ENCODE results near the gene ABCC4. TPM values are rescaled to one million over a fixed set of nuclear protein-coding genes. Genes with fewer than 3 reads are reported as not detected.
"Not testable (repeated sequence)": the region's sequence is repeated elsewhere in the genome, so short reads cannot be mapped to it uniquely, and the experiment has no call there.

ABCC4 gene
- total and polyA plus RNA-seq, 9 of the 15 experiments (the other 6 are each of a cell fraction or from before 2014, with no cell fraction given) = 9.4 to 46.1 (median 25.4) TPM

DNA sequence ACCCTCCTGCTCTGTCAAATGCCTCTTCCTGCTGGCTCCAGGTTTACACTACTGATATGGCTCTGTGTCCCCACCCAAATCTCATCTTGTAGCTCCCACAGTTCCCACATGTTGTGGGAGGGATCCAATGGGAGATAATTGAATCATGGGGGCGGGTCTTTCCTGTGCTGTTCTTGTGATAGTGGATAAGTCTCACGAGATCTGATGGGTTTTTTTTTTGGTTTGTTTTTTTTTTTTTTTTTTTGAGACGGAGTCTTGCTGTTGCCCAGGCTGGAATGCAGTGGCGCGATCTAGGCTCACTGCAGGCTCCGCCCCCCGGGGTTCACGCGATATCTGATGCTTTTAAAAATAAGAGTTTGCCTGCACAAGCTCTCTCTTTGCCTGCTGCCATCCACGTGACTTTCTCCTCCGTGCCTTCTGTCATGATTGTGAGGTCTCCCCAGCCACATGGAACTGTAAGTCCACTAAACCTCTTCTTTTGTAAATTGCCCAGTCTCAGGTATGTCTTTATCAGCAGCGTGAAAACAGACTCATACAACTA, 27.6 kb downstream of the ABCC4 start (continued):
- peak; percentile 84 for TF ChIP-seq CBFA2T2 (conservative IDR thresholded peaks at IDR 0.05)
- TF ChIP-seq POLR2AphosphoS5 (IDR thresholded peaks at IDR 0.05; ENCODE audit: control insufficient read depth, insufficient read depth, low read depth, low read length) = 0 out of 2 replicates have a peak, but pooled peaks have one; percentile 48
- peak; percentile 54 for TF ChIP-seq SMARCE1 (IDR thresholded peaks at IDR 0.05)
- peak; percentile 41; the same call in 1 of the 2 replicates for TF ChIP-seq RBFOX2 (IDR thresholded peaks at IDR 0.05; ENCODE audit: low read depth, low read length)
- peak; percentile 23; the same call in 1 of the 2 replicates for TF ChIP-seq FOSL1 (tag; conservative IDR thresholded peaks at IDR 0.05)
- TF ChIP-seq, protein P1, sequence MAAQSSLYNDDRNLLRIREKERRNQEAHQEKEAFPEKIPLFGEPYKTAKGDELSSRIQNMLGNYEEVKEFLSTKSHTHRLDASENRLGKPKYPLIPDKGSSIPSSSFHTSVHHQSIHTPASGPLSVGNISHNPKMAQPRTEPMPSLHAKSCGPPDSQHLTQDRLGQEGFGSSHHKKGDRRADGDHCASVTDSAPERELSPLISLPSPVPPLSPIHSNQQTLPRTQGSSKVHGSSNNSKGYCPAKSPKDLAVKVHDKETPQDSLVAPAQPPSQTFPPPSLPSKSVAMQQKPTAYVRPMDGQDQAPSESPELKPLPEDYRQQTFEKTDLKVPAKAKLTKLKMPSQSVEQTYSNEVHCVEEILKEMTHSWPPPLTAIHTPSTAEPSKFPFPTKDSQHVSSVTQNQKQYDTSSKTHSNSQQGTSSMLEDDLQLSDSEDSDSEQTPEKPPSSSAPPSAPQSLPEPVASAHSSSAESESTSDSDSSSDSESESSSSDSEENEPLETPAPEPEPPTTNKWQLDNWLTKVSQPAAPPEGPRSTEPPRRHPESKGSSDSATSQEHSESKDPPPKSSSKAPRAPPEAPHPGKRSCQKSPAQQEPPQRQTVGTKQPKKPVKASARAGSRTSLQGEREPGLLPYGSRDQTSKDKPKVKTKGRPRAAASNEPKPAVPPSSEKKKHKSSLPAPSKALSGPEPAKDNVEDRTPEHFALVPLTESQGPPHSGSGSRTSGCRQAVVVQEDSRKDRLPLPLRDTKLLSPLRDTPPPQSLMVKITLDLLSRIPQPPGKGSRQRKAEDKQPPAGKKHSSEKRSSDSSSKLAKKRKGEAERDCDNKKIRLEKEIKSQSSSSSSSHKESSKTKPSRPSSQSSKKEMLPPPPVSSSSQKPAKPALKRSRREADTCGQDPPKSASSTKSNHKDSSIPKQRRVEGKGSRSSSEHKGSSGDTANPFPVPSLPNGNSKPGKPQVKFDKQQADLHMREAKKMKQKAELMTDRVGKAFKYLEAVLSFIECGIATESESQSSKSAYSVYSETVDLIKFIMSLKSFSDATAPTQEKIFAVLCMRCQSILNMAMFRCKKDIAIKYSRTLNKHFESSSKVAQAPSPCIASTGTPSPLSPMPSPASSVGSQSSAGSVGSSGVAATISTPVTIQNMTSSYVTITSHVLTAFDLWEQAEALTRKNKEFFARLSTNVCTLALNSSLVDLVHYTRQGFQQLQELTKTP (IDR thresholded peaks at IDR 0.05; ENCODE audit: low read depth in 1 of 2, partially characterized antibody in 2 of 2) = peak in 1 of 2 experiments; percentile 56
- peak; percentile 92 for TF ChIP-seq CBFA2T3 (IDR thresholded peaks at IDR 0.05)
- TF ChIP-seq CC2D1A (IDR thresholded peaks at IDR 0.05) = peak; percentile 96
- TF ChIP-seq, protein P2, sequence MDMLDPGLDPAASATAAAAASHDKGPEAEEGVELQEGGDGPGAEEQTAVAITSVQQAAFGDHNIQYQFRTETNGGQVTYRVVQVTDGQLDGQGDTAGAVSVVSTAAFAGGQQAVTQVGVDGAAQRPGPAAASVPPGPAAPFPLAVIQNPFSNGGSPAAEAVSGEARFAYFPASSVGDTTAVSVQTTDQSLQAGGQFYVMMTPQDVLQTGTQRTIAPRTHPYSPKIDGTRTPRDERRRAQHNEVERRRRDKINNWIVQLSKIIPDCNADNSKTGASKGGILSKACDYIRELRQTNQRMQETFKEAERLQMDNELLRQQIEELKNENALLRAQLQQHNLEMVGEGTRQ (CRISPR knock-in tag; IDR thresholded peaks at IDR 0.05) = peak; percentile 31; the same call in 1 of the 2 replicates
- peak; percentile 45; the same call in 1 of the 2 replicates for TF ChIP-seq HSF4 (CRISPR knock-in tag; IDR thresholded peaks at IDR 0.05; ENCODE audit: borderline replicate concordance)
- TF ChIP-seq BHLHE40 (IDR thresholded peaks at IDR 0.05; ENCODE audit: low read length) = peak; percentile 23; the same call in 1 of the 2 replicates
- TF ChIP-seq L3MBTL2 (IDR thresholded peaks at IDR 0.05) = peak; percentile 70
- peak in 1 of 2 experiments; percentile 73; a peak in 2 of 4 replicates for TF ChIP-seq TEAD1 (CRISPR knock-in tag; IDR thresholded peaks at IDR 0.05)
- TF ChIP-seq POLR2H (tag; IDR thresholded peaks at IDR 0.05; ENCODE audit: low read depth) = peak; percentile 37; the same call in 1 of the 2 replicates
- peak; percentile 66 to 70 for TF ChIP-seq NRF1 (conservative IDR thresholded peaks at IDR 0.05 in 1 of 2, IDR thresholded peaks at IDR 0.05 in 1 of 2)
- peak; percentile 75; the same call in 1 of the 2 replicates for TF ChIP-seq TOE1 (IDR thresholded peaks at IDR 0.05; ENCODE audit: borderline replicate concordance)
- TF ChIP-seq TOE1 (CRISPR knock-in tag; IDR thresholded peaks at IDR 0.05; ENCODE audit: borderline replicate concordance, low read depth) = not testable (repeated sequence)
- TF ChIP-seq, protein P3, sequence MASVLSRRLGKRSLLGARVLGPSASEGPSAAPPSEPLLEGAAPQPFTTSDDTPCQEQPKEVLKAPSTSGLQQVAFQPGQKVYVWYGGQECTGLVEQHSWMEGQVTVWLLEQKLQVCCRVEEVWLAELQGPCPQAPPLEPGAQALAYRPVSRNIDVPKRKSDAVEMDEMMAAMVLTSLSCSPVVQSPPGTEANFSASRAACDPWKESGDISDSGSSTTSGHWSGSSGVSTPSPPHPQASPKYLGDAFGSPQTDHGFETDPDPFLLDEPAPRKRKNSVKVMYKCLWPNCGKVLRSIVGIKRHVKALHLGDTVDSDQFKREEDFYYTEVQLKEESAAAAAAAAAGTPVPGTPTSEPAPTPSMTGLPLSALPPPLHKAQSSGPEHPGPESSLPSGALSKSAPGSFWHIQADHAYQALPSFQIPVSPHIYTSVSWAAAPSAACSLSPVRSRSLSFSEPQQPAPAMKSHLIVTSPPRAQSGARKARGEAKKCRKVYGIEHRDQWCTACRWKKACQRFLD (CRISPR knock-in tag; IDR thresholded peaks at IDR 0.05) = 0 out of 2 replicates have a peak, but pooled peaks have one; percentile 11
- TF ChIP-seq EP300 (IDR thresholded peaks at IDR 0.05; ENCODE audit: low read length) = peak; percentile 60; the same call in 1 of the 2 replicates
- peak; percentile 81 for TF ChIP-seq TCF3 (CRISPR knock-in tag; IDR thresholded peaks at IDR 0.05)
- TF ChIP-seq SMARCA4 (IDR thresholded peaks at IDR 0.05) = 0 out of 2 replicates have a peak, but pooled peaks have one; percentile 36

Measured in K562 (cell line).